PFSK-1 (cell line): ENCODE results near the gene ZNF512B.

ENCODE experiments used
- FOXP2 ChIP-seq: optimal IDR thresholded peaks from 2 replicates; pipeline ENCODE3; 2011; ENCODE audit warnings: borderline replicate concordance, control low read depth, inconsistent platforms; ENCODE audit not compliant: insufficient read depth; ENCODE audit errors: extremely low read length, extremely low read depth
- POLR2AphosphoS5 ChIP-seq: IDR thresholded peaks from 2 replicates; pipeline ENCODE4 v1.6.1; 2012; ENCODE audit warnings: low read depth, mild to moderate bottlenecking, control low read depth, low read length, moderate library complexity
- SIN3A ChIP-seq: IDR thresholded peaks from 2 replicates; pipeline ENCODE4 v1.6.1; 2012; ENCODE audit warnings: mild to moderate bottlenecking, low read length, moderate library complexity, borderline replicate concordance; ENCODE audit not compliant: insufficient read depth
- TAF1 ChIP-seq: IDR thresholded peaks from 2 replicates; pipeline ENCODE4 v1.6.1; 2012; ENCODE audit warnings: low read length, control low read depth, borderline replicate concordance; ENCODE audit not compliant: insufficient read depth
- TF ChIP-seq, protein P1 (sequence below), 2 experiments: IDR thresholded peaks; 2 replicates each; pipeline versions ENCODE4 v1.6.1 to v1.8.0; 2011 to 2012; ENCODE audit warnings: low read depth in 2 of 2, low read length in 2 of 2, control low read depth in 1 of 2, inconsistent platforms in 1 of 2, mild to moderate bottlenecking in 1 of 2, moderate library complexity in 1 of 2; ENCODE audit not compliant: insufficient read depth in 1 of 2

The ZNF512B gene

DNA sequence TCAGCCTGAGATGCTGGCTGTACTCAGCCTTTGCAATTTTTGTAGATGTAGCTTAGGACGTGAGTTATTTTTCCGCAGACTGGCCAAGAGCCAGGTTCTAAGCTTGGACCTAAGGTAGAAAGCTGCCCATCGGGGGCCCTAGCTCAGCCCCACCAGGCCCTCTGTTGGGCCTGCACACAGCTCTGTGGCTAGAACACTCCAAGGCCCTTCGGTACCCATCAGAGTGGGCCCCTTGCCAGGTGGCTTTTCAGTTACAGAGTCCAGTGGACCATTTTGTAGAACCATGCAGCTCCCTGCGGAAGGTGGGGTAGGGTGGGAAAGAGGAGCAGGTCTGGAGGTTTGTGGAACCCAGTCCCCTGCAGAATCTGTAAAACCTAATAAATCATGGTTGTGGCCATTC lies 36.1 kb downstream of the ZNF512B start:
- TF ChIP-seq SIN3A (no peak), POLR2AphosphoS5 (no peak), FOXP2 (no peak), TAF1 (no peak)
- TF ChIP-seq, protein P1, sequence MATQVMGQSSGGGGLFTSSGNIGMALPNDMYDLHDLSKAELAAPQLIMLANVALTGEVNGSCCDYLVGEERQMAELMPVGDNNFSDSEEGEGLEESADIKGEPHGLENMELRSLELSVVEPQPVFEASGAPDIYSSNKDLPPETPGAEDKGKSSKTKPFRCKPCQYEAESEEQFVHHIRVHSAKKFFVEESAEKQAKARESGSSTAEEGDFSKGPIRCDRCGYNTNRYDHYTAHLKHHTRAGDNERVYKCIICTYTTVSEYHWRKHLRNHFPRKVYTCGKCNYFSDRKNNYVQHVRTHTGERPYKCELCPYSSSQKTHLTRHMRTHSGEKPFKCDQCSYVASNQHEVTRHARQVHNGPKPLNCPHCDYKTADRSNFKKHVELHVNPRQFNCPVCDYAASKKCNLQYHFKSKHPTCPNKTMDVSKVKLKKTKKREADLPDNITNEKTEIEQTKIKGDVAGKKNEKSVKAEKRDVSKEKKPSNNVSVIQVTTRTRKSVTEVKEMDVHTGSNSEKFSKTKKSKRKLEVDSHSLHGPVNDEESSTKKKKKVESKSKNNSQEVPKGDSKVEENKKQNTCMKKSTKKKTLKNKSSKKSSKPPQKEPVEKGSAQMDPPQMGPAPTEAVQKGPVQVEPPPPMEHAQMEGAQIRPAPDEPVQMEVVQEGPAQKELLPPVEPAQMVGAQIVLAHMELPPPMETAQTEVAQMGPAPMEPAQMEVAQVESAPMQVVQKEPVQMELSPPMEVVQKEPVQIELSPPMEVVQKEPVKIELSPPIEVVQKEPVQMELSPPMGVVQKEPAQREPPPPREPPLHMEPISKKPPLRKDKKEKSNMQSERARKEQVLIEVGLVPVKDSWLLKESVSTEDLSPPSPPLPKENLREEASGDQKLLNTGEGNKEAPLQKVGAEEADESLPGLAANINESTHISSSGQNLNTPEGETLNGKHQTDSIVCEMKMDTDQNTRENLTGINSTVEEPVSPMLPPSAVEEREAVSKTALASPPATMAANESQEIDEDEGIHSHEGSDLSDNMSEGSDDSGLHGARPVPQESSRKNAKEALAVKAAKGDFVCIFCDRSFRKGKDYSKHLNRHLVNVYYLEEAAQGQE (IDR thresholded peaks at IDR 0.05; ENCODE audit: insufficient read depth in 1 of 2, low read depth in 2 of 2, low read length in 2 of 2) = no peak

DNA sequence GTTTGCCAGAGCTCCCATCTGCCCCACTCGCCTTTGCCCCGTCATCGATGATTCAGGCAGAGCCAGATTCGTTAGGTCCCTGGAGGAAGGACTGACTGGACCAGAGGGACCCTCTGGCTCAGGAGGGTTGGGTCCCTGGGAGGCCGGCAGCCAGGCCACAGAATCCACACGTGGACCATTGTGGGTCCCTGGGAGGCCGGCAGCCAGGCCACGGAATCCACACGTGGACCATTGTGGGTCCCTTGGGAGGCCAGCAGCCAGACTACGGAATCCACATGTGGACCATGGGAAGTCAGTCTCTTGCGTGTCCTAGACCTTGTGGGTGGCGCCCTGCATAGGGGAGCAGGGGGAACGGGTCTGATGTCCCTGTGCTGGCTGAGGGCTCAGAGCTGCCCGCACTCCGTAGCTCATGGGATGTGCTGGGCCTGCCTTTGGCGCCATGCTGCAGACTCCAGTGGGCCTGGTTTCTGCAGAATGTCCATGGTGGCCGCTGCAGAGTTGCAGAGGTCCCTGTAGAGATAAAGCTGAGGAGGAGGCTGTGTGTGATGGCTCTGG lies 37.0 kb downstream of the ZNF512B start:
- no peak for TF ChIP-seq TAF1
- TF ChIP-seq SIN3A = no peak
- TF ChIP-seq, protein P1 (IDR thresholded peaks at IDR 0.05; ENCODE audit: insufficient read depth in 1 of 2, low read depth in 2 of 2, low read length in 2 of 2) = no peak
- no peak for TF ChIP-seq POLR2AphosphoS5
- TF ChIP-seq FOXP2 = no peak

DNA sequence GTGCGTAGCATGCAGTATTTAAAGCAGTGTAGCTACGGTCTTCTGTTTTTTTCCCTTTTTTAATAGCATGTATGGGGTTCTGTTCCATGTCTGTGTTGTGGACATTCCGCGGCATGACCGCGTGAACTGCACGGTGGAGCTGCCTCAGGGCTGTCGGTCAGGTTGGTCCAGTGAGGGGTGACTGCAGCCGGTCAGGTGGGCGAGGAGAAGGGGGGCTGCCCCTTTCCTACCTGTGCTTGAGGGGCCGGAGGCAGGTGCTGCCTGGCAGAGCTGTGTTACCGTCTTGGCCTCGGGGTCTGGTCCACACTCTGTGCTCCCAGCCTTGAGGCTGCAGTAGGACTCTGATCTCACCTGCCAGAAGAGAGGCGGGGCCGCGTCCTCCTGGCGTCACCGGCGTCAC lies 38.0 kb downstream of the ZNF512B start:
- TF ChIP-seq, protein P1 (IDR thresholded peaks at IDR 0.05; ENCODE audit: insufficient read depth in 1 of 2, low read depth in 2 of 2, low read length in 2 of 2) = no peak
- no peak for TF ChIP-seq TAF1
- TF ChIP-seq SIN3A = no peak
- no peak for TF ChIP-seq POLR2AphosphoS5
- TF ChIP-seq FOXP2 = no peak

DNA sequence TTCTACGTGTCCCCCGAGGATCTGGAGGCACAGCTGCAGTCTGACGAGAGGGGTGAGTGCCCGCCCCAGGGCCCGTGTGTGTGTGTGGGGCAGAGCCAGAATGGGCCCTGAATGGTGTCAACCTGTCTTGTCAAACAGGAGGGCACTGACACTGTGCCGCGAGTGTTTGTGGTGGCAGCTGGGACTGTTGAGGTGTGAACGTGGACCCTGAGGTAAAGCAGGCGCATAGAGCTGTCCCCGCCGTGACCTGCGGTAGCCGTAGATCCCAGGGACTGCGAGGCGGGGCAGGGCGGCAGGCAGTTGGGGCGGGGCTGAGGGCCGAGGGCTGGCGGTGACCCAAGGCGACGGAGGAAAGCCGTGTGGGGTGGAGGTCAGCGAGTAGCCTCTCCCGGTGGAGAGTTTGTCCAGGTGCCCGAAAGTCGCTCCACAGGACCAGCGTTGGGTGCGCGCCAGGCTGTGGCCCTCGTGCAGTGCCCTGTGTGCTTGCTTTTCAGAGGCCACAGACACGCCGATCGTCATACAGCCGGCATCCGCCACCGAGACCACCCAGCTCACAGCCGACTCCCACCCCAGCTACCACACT lies 38.7 kb downstream of the ZNF512B start:
- TF ChIP-seq TAF1 = no peak
- TF ChIP-seq FOXP2 = no peak
- TF ChIP-seq SIN3A = no peak
- TF ChIP-seq, protein P1 (IDR thresholded peaks at IDR 0.05; ENCODE audit: insufficient read depth in 1 of 2, low read depth in 2 of 2, low read length in 2 of 2) = no peak
- no peak for TF ChIP-seq POLR2AphosphoS5
